SK-N-SH treated with all-trans-retinoic acid at 6 μM for 48 hours (cell line): ENCODE measurements around the gene RPS6KB2.

ENCODE experiments used
- CSDC2 ChIP-seq: fragments of 250-450 bp; sonication (Bioruptor Pico); IDR thresholded peaks from 2 replicates; pipeline ENCODE4 v1.5.0; 2020; ENCODE audit warnings: mild to moderate bottlenecking, moderate library complexity
- PATZ1 ChIP-seq: fragments of 250-450 bp; sonication (Bioruptor Pico); IDR thresholded peaks from 2 replicates; pipeline ENCODE4 v1.8.0; 2020; ENCODE audit warnings: mild to moderate bottlenecking, moderate library complexity, borderline replicate concordance
- RARB ChIP-seq: fragments of 250-450 bp; sonication (Bioruptor Pico); IDR thresholded peaks from 2 replicates; pipeline ENCODE4 v1.8.0; 2021; ENCODE audit warnings: mild to moderate bottlenecking, moderate library complexity
- TSHZ2 ChIP-seq: fragments of 250-450 bp; sonication (Bioruptor Pico); IDR thresholded peaks from 2 replicates; pipeline ENCODE4 v1.5.0; 2020; ENCODE audit warnings: mild to moderate bottlenecking, moderate library complexity
- ZNF70 ChIP-seq: fragments of 450-650 bp; formaldehyde crosslinking; IDR thresholded peaks from 2 replicates; pipeline ENCODE4 v1.5.0; 2020; ENCODE audit warnings: mild to moderate bottlenecking, moderate library complexity

- no peak for TF ChIP-seq TSHZ2 (CRISPR knock-in tag)
- TF ChIP-seq CSDC2 (CRISPR knock-in tag), result no peak
- TF ChIP-seq PATZ1, result no peak
- TF ChIP-seq RARB (CRISPR knock-in tag), result no peak
- TF ChIP-seq ZNF70 (CRISPR knock-in tag), result no peak
Measured at GRCh38 chr11:67395555-67396258, 32.6 kb upstream of the RPS6KB2 start.
